ENCODE results near the gene ADO. TPM values are rescaled to one million over a fixed set of nuclear protein-coding genes. Genes with fewer than 3 reads are reported as not detected.

ADO gene
- total RNA-seq, 2 donors from 2014 or later = 27.1 to 30.1 TPM

DNA sequence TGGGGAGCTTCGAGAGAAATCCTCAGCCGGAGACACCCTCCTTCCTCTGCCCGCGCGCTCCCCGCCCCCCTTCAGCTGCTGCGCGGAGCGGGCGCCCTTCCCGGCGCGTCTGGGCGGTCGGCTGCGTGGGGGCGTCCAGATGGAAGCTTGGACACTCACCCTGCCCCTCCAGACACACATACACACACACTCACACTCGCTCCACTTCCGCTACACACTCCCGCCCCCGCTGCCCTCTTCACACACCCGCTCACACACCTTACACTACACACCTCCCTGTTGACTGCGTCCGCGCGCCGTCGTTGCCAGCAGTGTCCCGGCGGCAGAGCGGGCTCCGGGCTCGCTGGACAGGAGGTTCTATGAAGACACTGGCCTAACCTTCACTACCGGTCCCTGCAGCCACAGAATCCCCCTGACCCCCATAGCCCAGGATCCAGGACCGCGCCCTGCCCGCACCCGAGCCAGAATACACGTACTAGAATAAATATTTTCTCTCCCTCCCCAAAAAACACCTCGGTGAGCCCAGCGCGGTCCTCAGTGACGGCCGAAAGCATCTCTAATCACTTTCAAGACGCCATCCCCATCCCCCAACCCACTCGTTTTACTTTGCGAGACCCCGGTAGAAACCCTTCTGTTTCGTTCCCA is 12.7 kb downstream of the ADO start:
- 2% methylated on average over 22 to 49 of the region's 49 CpGs for WGBS, 2 experiments (ENCODE audit: insufficient coverage in 1 of 2, insufficient read length in 1 of 2)
- TF ChIP-seq, protein P1, sequence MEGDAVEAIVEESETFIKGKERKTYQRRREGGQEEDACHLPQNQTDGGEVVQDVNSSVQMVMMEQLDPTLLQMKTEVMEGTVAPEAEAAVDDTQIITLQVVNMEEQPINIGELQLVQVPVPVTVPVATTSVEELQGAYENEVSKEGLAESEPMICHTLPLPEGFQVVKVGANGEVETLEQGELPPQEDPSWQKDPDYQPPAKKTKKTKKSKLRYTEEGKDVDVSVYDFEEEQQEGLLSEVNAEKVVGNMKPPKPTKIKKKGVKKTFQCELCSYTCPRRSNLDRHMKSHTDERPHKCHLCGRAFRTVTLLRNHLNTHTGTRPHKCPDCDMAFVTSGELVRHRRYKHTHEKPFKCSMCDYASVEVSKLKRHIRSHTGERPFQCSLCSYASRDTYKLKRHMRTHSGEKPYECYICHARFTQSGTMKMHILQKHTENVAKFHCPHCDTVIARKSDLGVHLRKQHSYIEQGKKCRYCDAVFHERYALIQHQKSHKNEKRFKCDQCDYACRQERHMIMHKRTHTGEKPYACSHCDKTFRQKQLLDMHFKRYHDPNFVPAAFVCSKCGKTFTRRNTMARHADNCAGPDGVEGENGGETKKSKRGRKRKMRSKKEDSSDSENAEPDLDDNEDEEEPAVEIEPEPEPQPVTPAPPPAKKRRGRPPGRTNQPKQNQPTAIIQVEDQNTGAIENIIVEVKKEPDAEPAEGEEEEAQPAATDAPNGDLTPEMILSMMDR (conservative IDR thresholded peaks at IDR 0.05) = no peak
- Histone ChIP-seq H3K4me3 (ENCODE audit: low read length) (peak overlapping the region; percentile 80), H3K27ac (ENCODE audit: low read depth, low read length) (no peak overlapping the region), H3K9me3 (ENCODE audit: control insufficient read depth, low read length) (no peaks in the 10 kb centered on the region), H3K36me3 (ENCODE audit: control insufficient read depth, insufficient read depth, low read length) (no peaks in the 10 kb centered on the region), H3K27me3 (ENCODE audit: control insufficient read depth, insufficient read depth, low read length, poor library complexity, severe bottlenecking) (peaks cover 90% of the 10 kb centered on the region), H3K4me1 (ENCODE audit: control insufficient read depth, insufficient read depth, low read length) (no peaks in the 10 kb centered on the region), H3K9ac (ENCODE audit: extremely low read depth, low read length, poor library complexity, severe bottlenecking) (peak overlapping the region; percentile 54)
- H3K36me3 Mint-ChIP-seq (ENCODE audit: low read depth) = no peaks in the 10 kb centered on the region
- peaks cover 92% of the 10 kb centered on the region for H3K27me3 Mint-ChIP-seq (ENCODE audit: insufficient read depth)
- peak overlapping the region; percentile 64 for H3K4me3 Mint-ChIP-seq
- H3K27ac Mint-ChIP-seq = peak overlapping the region; percentile 83
- DNase-seq = peak; percentile 75
- H3K9me3 Mint-ChIP-seq = peaks cover 7% of the 10 kb centered on the region
- peaks cover 15% of the 10 kb centered on the region for H3K4me1 Mint-ChIP-seq

- peak; percentile 95 for DNase-seq
- Mint-ChIP-seq H3K27me3 (ENCODE audit: insufficient read depth) (peaks cover 87% of the 10 kb centered on the region), H3K9me3 (peaks cover 7% of the 10 kb centered on the region), H3K4me3 (peak overlapping the region; percentile 64), H3K4me1 (peaks cover 15% of the 10 kb centered on the region), H3K27ac (no peak overlapping the region), H3K36me3 (ENCODE audit: low read depth) (no peaks in the 10 kb centered on the region)
- no peak overlapping the region for H3K9ac ChIP-seq (ENCODE audit: extremely low read depth, low read length, poor library complexity, severe bottlenecking)
- H3K27ac ChIP-seq (ENCODE audit: low read depth, low read length) = no peak overlapping the region
- no peaks in the 10 kb centered on the region for H3K36me3 ChIP-seq (ENCODE audit: control insufficient read depth, insufficient read depth, low read length)
- WGBS, 2 experiments (ENCODE audit: insufficient coverage in 1 of 2, insufficient read length in 1 of 2) = 2% methylated on average over 26 to 51 of the region's 51 CpGs
- H3K9me3 ChIP-seq (ENCODE audit: control insufficient read depth, low read length) = no peaks in the 10 kb centered on the region
- TF ChIP-seq, protein P1 (conservative IDR thresholded peaks at IDR 0.05) = peak; percentile 93
- peaks cover 86% of the 10 kb centered on the region for H3K27me3 ChIP-seq (ENCODE audit: control insufficient read depth, insufficient read depth, low read length, poor library complexity, severe bottlenecking)
- H3K4me1 ChIP-seq (ENCODE audit: control insufficient read depth, insufficient read depth, low read length) = no peaks in the 10 kb centered on the region
- peak overlapping the region; percentile 80 for H3K4me3 ChIP-seq (ENCODE audit: low read length)
These were observed 13.4 kb downstream of the ADO start for GRCh38 chr10:62817766-62818425.

DNA sequence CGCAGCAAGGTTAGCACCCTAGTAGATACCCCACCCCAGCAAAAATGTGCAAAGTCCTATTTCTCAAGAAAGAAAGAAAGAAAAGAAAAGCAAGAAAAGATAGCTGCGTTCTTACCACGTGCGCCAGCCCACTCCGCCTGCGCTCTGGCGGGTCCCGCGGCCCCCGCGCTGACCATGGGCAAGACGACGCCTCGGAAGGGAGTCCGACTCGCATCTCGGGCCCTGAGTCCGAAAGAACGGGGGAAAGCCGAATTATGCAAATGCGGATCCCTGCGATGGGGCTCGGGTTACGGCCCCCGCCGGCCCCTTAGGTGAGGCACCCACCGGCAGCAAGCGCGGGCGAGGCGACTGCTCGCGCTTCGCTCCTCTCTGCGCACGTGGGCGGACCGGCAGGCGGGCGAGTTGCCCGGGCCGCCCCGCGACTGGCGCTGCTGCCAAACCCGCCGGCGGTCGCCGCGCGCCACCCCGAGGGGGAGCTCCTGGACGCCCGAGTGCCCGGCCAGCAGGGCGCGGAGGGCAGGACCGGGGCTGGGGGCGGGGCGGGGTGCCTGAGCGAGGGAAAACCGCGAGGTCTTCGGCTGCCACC is 14.0 kb downstream of the ADO start:
- no peak overlapping the region for H3K9ac ChIP-seq (ENCODE audit: extremely low read depth, low read length, poor library complexity, severe bottlenecking)
- peaks cover 86% of the 10 kb centered on the region for H3K27me3 ChIP-seq (ENCODE audit: control insufficient read depth, insufficient read depth, low read length, poor library complexity, severe bottlenecking)
- H3K9me3 Mint-ChIP-seq = peaks cover 7% of the 10 kb centered on the region
- no peak overlapping the region for H3K4me3 ChIP-seq (ENCODE audit: low read length)
- H3K27me3 Mint-ChIP-seq (ENCODE audit: insufficient read depth) = peaks cover 83% of the 10 kb centered on the region
- H3K36me3 ChIP-seq (ENCODE audit: control insufficient read depth, insufficient read depth, low read length) = no peaks in the 10 kb centered on the region
- no peak overlapping the region for H3K27ac ChIP-seq (ENCODE audit: low read depth, low read length)
- peak overlapping the region; percentile 64 for H3K4me3 Mint-ChIP-seq
- 6 to 11% methylated on average over 8 to 65 of the region's 65 CpGs for WGBS, 2 experiments (ENCODE audit: insufficient coverage in 1 of 2, insufficient read length in 1 of 2)
- TF ChIP-seq, protein P1 (conservative IDR thresholded peaks at IDR 0.05) = peak; percentile 51
- H3K36me3 Mint-ChIP-seq (ENCODE audit: low read depth) = no peaks in the 10 kb centered on the region
- H3K4me1 Mint-ChIP-seq = peaks cover 15% of the 10 kb centered on the region
- no peaks in the 10 kb centered on the region for H3K4me1 ChIP-seq (ENCODE audit: control insufficient read depth, insufficient read depth, low read length)
- DNase-seq = peak; percentile 85
- no peak overlapping the region for H3K27ac Mint-ChIP-seq
- H3K9me3 ChIP-seq (ENCODE audit: control insufficient read depth, low read length) = no peaks in the 10 kb centered on the region
